Upper lobe of left lung (tissue), 4 donors: ENCODE data around the gene PDX1.

Experiments
- CTCF ChIP-seq, 6 experiments: fragments of 450-650 bp in 4 of 6; fragments of 200-600 bp in 2 of 6; sonication (generic) in 2 of 6; IDR thresholded peaks; one replicate each; pipeline ENCODE4 v1.5.1; 2016 to 2019; ENCODE audit warnings: antibody characterized with exemption in 6 of 6
- EP300 ChIP-seq, 4 donors: sonication (generic); formaldehyde crosslinking; IDR thresholded peaks; one replicate each; pipeline ENCODE4 v1.5.1; 2017; ENCODE audit warnings: antibody characterized with exemption in 4 of 4, control low read depth in 2 of 4
- POLR2A ChIP-seq, 4 donors: fragments of 450-650 bp; IDR thresholded peaks; one replicate each; pipeline ENCODE4 v1.5.1; 2016 to 2017; ENCODE audit warnings: antibody characterized with exemption in 4 of 4, mild to moderate bottlenecking in 2 of 4
- POLR2AphosphoS5 ChIP-seq, 2 donors: sonication (generic); formaldehyde crosslinking; IDR thresholded peaks; one replicate each; pipeline ENCODE4 v1.5.1; 2017; ENCODE audit warnings: antibody characterized with exemption in 2 of 2

- no peak for TF ChIP-seq CTCF (IDR thresholded peaks at IDR 0.05)
- TF ChIP-seq POLR2AphosphoS5 (IDR thresholded peaks at IDR 0.05) = no peak
- TF ChIP-seq POLR2A (IDR thresholded peaks at IDR 0.05) = no peak
- no peak for TF ChIP-seq EP300 (IDR thresholded peaks at IDR 0.05)
Measured at GRCh38 chr13:27929868-27930267, 10.1 kb downstream of the PDX1 start.
